IMR-90 (cell line): ENCODE data around the gene MSH5. TPM values are rescaled to one million over a fixed set of nuclear protein-coding genes. Genes with fewer than 3 reads are reported as not detected.

Source experiments
- ATAC-seq: fragments of 200-7000 bp; cut with Tn5 transposase; 2 replicates; pipeline ENCODE4 v1.9.1; 2020; ENCODE audit warnings: low read depth, mild to moderate bottlenecking, moderate library complexity
- BruUV-seq: library from RNA; stranded (reverse); fragments of 400-500 nt; replicated peaks from 2 replicates; lab custom pipeline; 2021; lab: Mats Ljungman, UMichigan
- CTCF ChIA-PET: fragments of 300-600 bp; formaldehyde crosslinking; extraction: SDS; loops from one replicate; lab custom pipeline; 2021; ENCODE audit warnings: antibody characterized with exemption; lab: Yijun Ruan, JAX
- POLR2A ChIA-PET: fragments of 300-600 bp; sonication (Branson Sonifier 250); formaldehyde crosslinking; loops from one replicate; lab custom pipeline; 2022; ENCODE audit warnings: antibody characterized with exemption; ENCODE audit not compliant: unreplicated experiment; lab: Charles Lee
- DNase-seq: peaks from one replicate; pipeline ENCODE4 v3.0.0; 2013
- H2AFZ ChIP-seq: replicated peaks from 2 replicates; pipeline ENCODE3; 2013; ENCODE audit warnings: low read length, mild to moderate bottlenecking; ENCODE audit not compliant: poor library complexity
- H2AK5ac ChIP-seq: 2 replicates; pipeline ENCODE4 v1.6.1; 2013; ENCODE audit warnings: low read depth, low read length, inconsistent platforms
- H2AK9ac ChIP-seq: replicated peaks from 2 replicates; pipeline ENCODE3; 2013; ENCODE audit warnings: mild to moderate bottlenecking, low read depth, low read length, moderate library complexity; ENCODE audit not compliant: poor library complexity
- H2BK120ac ChIP-seq: 2 replicates; pipeline ENCODE4 v1.6.1; 2013; ENCODE audit warnings: low read depth, low read length, inconsistent platforms
- H2BK15ac ChIP-seq: 3 replicates; pipeline ENCODE4 v1.6.1; 2013; ENCODE audit warnings: low read depth, low read length, inconsistent platforms
- H2BK20ac ChIP-seq: 2 replicates; pipeline ENCODE4 v1.6.1; 2013; ENCODE audit warnings: low read depth, mild to moderate bottlenecking, inconsistent platforms, low read length, moderate library complexity
- H2BK5ac ChIP-seq: 2 replicates; pipeline ENCODE4 v1.6.1; 2013; ENCODE audit warnings: mild to moderate bottlenecking, low read depth, low read length, inconsistent platforms; ENCODE audit not compliant: poor library complexity, severe bottlenecking
- H3K14ac ChIP-seq: replicated peaks from 2 replicates; pipeline ENCODE4 v1.6.1; 2013; ENCODE audit warnings: low read depth, low read length, inconsistent platforms
- H3K18ac ChIP-seq: 2 replicates; pipeline ENCODE4 v1.6.1; 2013; ENCODE audit warnings: low read depth, low read length, control low read depth
- H3K23ac ChIP-seq: 2 replicates; pipeline ENCODE4 v1.6.1; 2013; ENCODE audit warnings: low read depth, low read length, inconsistent platforms
- H3K27ac ChIP-seq: 2 replicates; pipeline ENCODE4 v1.5.1; 2013; ENCODE audit warnings: mild to moderate bottlenecking, control low read depth, low read length; ENCODE audit not compliant: insufficient read depth
- H3K27me3 ChIP-seq: 2 replicates; pipeline ENCODE4 v1.6.1; 2013; ENCODE audit warnings: low read length; ENCODE audit not compliant: control insufficient read depth, insufficient read depth
- H3K36me3 ChIP-seq: 2 replicates; pipeline ENCODE4 v1.6.1; 2013; ENCODE audit warnings: low read length, mixed read lengths; ENCODE audit not compliant: control insufficient read depth, insufficient read depth
- H3K4ac ChIP-seq: 2 replicates; pipeline ENCODE4 v1.6.1; 2013; ENCODE audit warnings: low read depth, low read length, inconsistent platforms
- H3K4me1 ChIP-seq: 2 replicates; pipeline ENCODE4 v1.6.1; 2013; ENCODE audit warnings: low read length, mixed read lengths; ENCODE audit not compliant: control insufficient read depth, insufficient read depth
- H3K4me2 ChIP-seq: 2 replicates; pipeline ENCODE4 v1.6.1; 2013; ENCODE audit warnings: low read depth, mild to moderate bottlenecking, control low read depth, low read length, moderate library complexity
- H3K4me3 ChIP-seq: 2 replicates; pipeline ENCODE4 v1.5.1; 2013; ENCODE audit warnings: low read depth, mild to moderate bottlenecking, control low read depth, low read length, moderate library complexity; ENCODE audit not compliant: insufficient read depth
- H3K56ac ChIP-seq: 2 replicates; pipeline ENCODE4 v1.6.1; 2013; ENCODE audit warnings: low read length, inconsistent platforms; ENCODE audit not compliant: insufficient read depth; ENCODE audit errors: extremely low read depth
- H3K79me1 ChIP-seq, 2 experiments: 2 replicates each; pipeline ENCODE4 v1.6.1; 2013; ENCODE audit warnings: low read length in 2 of 2, inconsistent platforms in 1 of 2, low read depth in 1 of 2
- H3K9ac ChIP-seq: 2 replicates; pipeline ENCODE4 v1.6.1; 2013; ENCODE audit warnings: low read depth, low read length, control low read depth
- H3K9me1 ChIP-seq: 2 replicates; pipeline ENCODE4 v1.6.1; 2013; ENCODE audit warnings: low read length, inconsistent platforms; ENCODE audit not compliant: insufficient read depth
- H3K9me3 ChIP-seq: 2 replicates; pipeline ENCODE4 v1.6.1; 2013; ENCODE audit warnings: low read length; ENCODE audit not compliant: control insufficient read depth, insufficient read depth
- H4K20me1 ChIP-seq: 2 replicates; pipeline ENCODE4 v1.6.1; 2013; ENCODE audit warnings: low read length, inconsistent platforms; ENCODE audit not compliant: insufficient read depth
- H4K5ac ChIP-seq: 2 replicates; pipeline ENCODE4 v1.6.1; 2013; ENCODE audit warnings: mild to moderate bottlenecking, low read depth, low read length, control low read depth
- H4K8ac ChIP-seq, 2 experiments: 2 replicates each; pipeline ENCODE4 v1.6.1; 2013; ENCODE audit warnings: low read depth in 2 of 2, low read length in 2 of 2, control low read depth in 1 of 2, inconsistent platforms in 1 of 2
- H4K91ac ChIP-seq: 2 replicates; pipeline ENCODE4 v1.6.1; 2013; ENCODE audit warnings: low read depth, low read length, inconsistent platforms; ENCODE audit not compliant: insufficient read depth
- BHLHE40 ChIP-seq: fragments of 150-350 bp; IDR thresholded peaks from 2 replicates; pipeline ENCODE4 v1.6.1; 2016; ENCODE audit warnings: mild to moderate bottlenecking, low read depth, low read length
- FOS ChIP-seq: fragments of 150-350 bp; IDR thresholded peaks from 2 replicates; pipeline ENCODE4 v1.6.1; 2016; ENCODE audit warnings: low read depth, low read length
- SMC3 ChIP-seq: fragments of 150-350 bp; IDR thresholded peaks from 2 replicates; pipeline ENCODE4 v1.6.1; 2016; ENCODE audit warnings: low read depth, mild to moderate bottlenecking, antibody characterized with exemption, low read length, moderate library complexity
- WGBS, 2 experiments: methylation state at CpG; one replicate each; pipeline versions ENCODE4 v1.1.5 to v1.1.7; 2013; ENCODE audit warnings: missing lambda C conversion rate in 2 of 2; ENCODE audit not compliant: insufficient read length in 1 of 2; ENCODE audit errors: extremely low coverage in 2 of 2; 5-methylcytosine and 5-hydroxymethylcytosine counted together
- dilution Hi-C: fragments of 300-500 bp; cut with HindIII; formaldehyde crosslinking; loops from one replicate; pipeline ENCODE4 v1.14.3; 2018; ENCODE audit warnings: low sequenced_read_pairs; ENCODE audit not compliant: unreplicated experiment
- in situ Hi-C: fragments of 300-500 bp; cut with MboI; formaldehyde crosslinking; loops from 3 replicates; pipeline ENCODE4 v1.14.3; 2019; ENCODE audit warnings: low sequenced_read_pairs, inconsistent platforms, mixed read lengths
- intact Hi-C: fragments of 100-400 bp; cut with micrococcal nuclease; formaldehyde crosslinking; loops from 2 replicates; pipeline ENCODE4 v1.10.0; 2022
- polyA plus RNA-seq, 3 experiments: library from polyadenylated mRNA; depleted of rRNA; stranded (reverse); fragments of >200 nt; gene quantifications; 2 replicates each; pipeline ENCODE4 v1.2.3, GENCODE V29; 2012; ENCODE audit warnings: low replicate concordance in 1 of 3
- total RNA-seq: library from RNA; depleted of rRNA; stranded (reverse); fragments of >200 nt; gene quantifications from 2 replicates; pipeline ENCODE4 v1.2.3, GENCODE V29; 2012

MSH5 gene
- total and polyA plus RNA-seq, 2 of the 4 experiments (the other 2 are of a cell fraction) = 5.6 to 15.7 TPM

GRCh38 chr6:31777667-31778050 is 37.9 kb downstream of the MSH5 start:
- Histone ChIP-seq H3K9ac (no peak overlapping the region), H3K36me3 (peaks cover 45% of the 10 kb centered on the region), H3K4ac (peak overlapping the region; percentile 19; the same call in 1 of the 2 replicates), H3K79me1 (0 out of 4 replicates have a peak, but pooled peaks cover 0 to 2% of the 10 kb centered on the region in 2 experiments), H2BK20ac (no peak overlapping the region), H3K14ac (no peak overlapping the region), H4K8ac (peak overlapping the region in 1 of 2 experiments; percentile 75; a peak in 2 of 4 replicates), H4K20me1 (no peaks in the 10 kb centered on the region), H3K27ac (no peak overlapping the region), H3K23ac (no peak overlapping the region), H4K91ac (no peak overlapping the region), H3K56ac (no peak overlapping the region), H2BK120ac (no peak overlapping the region), H2BK5ac (no peak overlapping the region), H2AK5ac (no peak overlapping the region), H3K27me3 (no peaks in the 10 kb centered on the region), H2AK9ac (peak overlapping the region; percentile 96), H4K5ac (no peak overlapping the region), H3K18ac (no peak overlapping the region), H3K4me3 (no peak overlapping the region), H2AFZ (no peak overlapping the region), H3K4me1 (peaks cover 10% of the 10 kb centered on the region), H3K9me3 (no peaks in the 10 kb centered on the region), H3K9me1 (0 out of 2 replicates have a peak, but pooled peaks cover 8% of the 10 kb centered on the region), H2BK15ac (no peak overlapping the region), H3K4me2 (no peak overlapping the region)
- no TSS peak for BruUV-seq
- DNase-seq = no peak
- ChIA-PET POLR2A (no interaction called here), CTCF (no interaction called here)
- dilution Hi-C loops = no loop called here
- TF ChIP-seq FOS = no peak
- TF ChIP-seq BHLHE40 = no peak
- TF ChIP-seq SMC3 = no peak
- intact Hi-C loops = no loop called here
- no peak for ATAC-seq
- in situ Hi-C loops = no loop called here
- 100% methylated on average over 1 of the region's 5 CpGs; no CpG with 5 or more reads in 1 of the 2 experiments for WGBS, 2 experiments
